ENCODE data around the gene TTC34.

TTC34 gene

DNA sequence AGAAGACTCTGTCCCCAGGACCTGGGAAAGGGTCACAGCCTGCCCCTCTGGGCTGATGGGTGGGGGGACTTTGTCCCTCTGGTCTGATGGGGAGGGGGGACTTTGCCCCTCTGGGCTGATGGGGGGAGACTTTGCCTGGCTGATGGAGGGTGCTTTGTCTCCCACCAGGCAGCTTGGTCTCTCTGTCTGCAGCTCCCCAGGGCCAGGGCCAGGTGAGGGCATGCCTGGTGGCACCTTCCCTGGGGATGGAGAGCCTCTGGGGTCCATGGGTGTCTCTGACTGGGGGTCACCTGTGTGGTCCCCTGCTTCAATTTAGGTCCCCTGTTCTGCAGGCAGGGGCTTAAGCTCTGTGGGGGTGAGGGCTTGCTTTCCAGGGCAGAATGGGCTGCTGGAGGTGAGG, 23.5 kb upstream of the TTC34 start:
- H3K4me2 ChIP-seq (ENCODE audit: insufficient read depth, low read length, poor library complexity, severe bottlenecking), result no peak overlapping the region
- no peak overlapping the region for H2BK5ac ChIP-seq (ENCODE audit: low read length)
- no peak overlapping the region for H3K9ac ChIP-seq (ENCODE audit: low read depth, low read length, poor library complexity)
- no peak overlapping the region for H3K4me3 ChIP-seq (ENCODE audit: low read length in 2 of 2)
- H3K4ac ChIP-seq (ENCODE audit: low read length), result no peak overlapping the region
- H4K8ac ChIP-seq (ENCODE audit: low read depth, low read length), result no peak overlapping the region
- no peak overlapping the region for H2AK5ac ChIP-seq (ENCODE audit: low read depth, low read length)
- no peak overlapping the region for H3K14ac ChIP-seq (ENCODE audit: low read length)
- no peak overlapping the region for H2BK12ac ChIP-seq (ENCODE audit: low read length)
- no peak overlapping the region for H2BK120ac ChIP-seq (ENCODE audit: low read depth, low read length)
- peaks cover 0 to 41% (median 0%) of the 10 kb centered on the region in 3 experiments for H3K27me3 ChIP-seq (ENCODE audit: control insufficient read depth in 3 of 3, insufficient read depth in 3 of 3, low read depth in 1 of 3, low read length in 3 of 3)
- peaks cover 0 to 22% of the 10 kb centered on the region in 2 donors for H3K9me3 ChIP-seq (replicated peaks in 1 of 2; ENCODE audit: control insufficient read depth in 2 of 2, insufficient read depth in 1 of 2, low read depth in 1 of 2, low read length in 2 of 2)
- DNase-seq (ENCODE audit: low spot score), result no peak
- H4K91ac ChIP-seq (ENCODE audit: low read depth, low read length, poor library complexity), result no peak overlapping the region
- H3K18ac ChIP-seq (ENCODE audit: low read length), result peak overlapping the region; percentile 15
- no peak overlapping the region for H3K27ac ChIP-seq (replicated peaks; ENCODE audit: low read length)
- no peak overlapping the region for H2AFZ ChIP-seq (ENCODE audit: low read length)
- no peaks in the 10 kb centered on the region for H3K4me1 ChIP-seq (ENCODE audit: control insufficient read depth in 2 of 2, insufficient read depth in 1 of 2, low read depth in 1 of 2, low read length in 2 of 2)
- H3K36me3 ChIP-seq (replicated peaks in 1 of 2; ENCODE audit: control insufficient read depth in 2 of 2, insufficient read depth in 2 of 2, low read length in 2 of 2), result no peaks in the 10 kb centered on the region
- H3K79me1 ChIP-seq (ENCODE audit: low read depth, low read length), result no peaks in the 10 kb centered on the region
- H3K23ac ChIP-seq (ENCODE audit: low read depth, low read length, poor library complexity), result no peak overlapping the region
- no peak overlapping the region for H2BK15ac ChIP-seq (ENCODE audit: low read length)

- H3K9me3 ChIP-seq (replicated peaks in 1 of 2; ENCODE audit: control insufficient read depth in 2 of 2, insufficient read depth in 1 of 2, low read depth in 1 of 2, low read length in 2 of 2), result peaks cover 0 to 23% of the 10 kb centered on the region in 2 donors
- H4K91ac ChIP-seq (ENCODE audit: low read depth, low read length, poor library complexity), result no peak overlapping the region
- peak overlapping the region; percentile 71 for H3K14ac ChIP-seq (ENCODE audit: low read length)
- H3K9ac ChIP-seq (ENCODE audit: low read depth, low read length, poor library complexity), result no peak overlapping the region
- no peak overlapping the region for H3K23ac ChIP-seq (ENCODE audit: low read depth, low read length, poor library complexity)
- no peak for DNase-seq (ENCODE audit: low spot score)
- H2BK5ac ChIP-seq (ENCODE audit: low read length), result no peak overlapping the region
- peak overlapping the region; percentile 1 for H4K8ac ChIP-seq (ENCODE audit: low read depth, low read length)
- H2BK15ac ChIP-seq (ENCODE audit: low read length), result no peak overlapping the region
- no peaks in the 10 kb centered on the region for H3K4me1 ChIP-seq (ENCODE audit: control insufficient read depth in 2 of 2, insufficient read depth in 1 of 2, low read depth in 1 of 2, low read length in 2 of 2)
- no peak overlapping the region for H2BK12ac ChIP-seq (ENCODE audit: low read length)
- H3K4me2 ChIP-seq (ENCODE audit: insufficient read depth, low read length, poor library complexity, severe bottlenecking), result no peak overlapping the region
- H3K27ac ChIP-seq (replicated peaks; ENCODE audit: low read length), result no peak overlapping the region
- peaks cover 0 to 37% (median 0%) of the 10 kb centered on the region in 3 experiments for H3K27me3 ChIP-seq (ENCODE audit: control insufficient read depth in 3 of 3, insufficient read depth in 3 of 3, low read depth in 1 of 3, low read length in 3 of 3)
- no peak overlapping the region for H3K18ac ChIP-seq (ENCODE audit: low read length)
- H3K36me3 ChIP-seq (replicated peaks in 1 of 2; ENCODE audit: control insufficient read depth in 2 of 2, insufficient read depth in 2 of 2, low read length in 2 of 2), result no peaks in the 10 kb centered on the region
- H2BK120ac ChIP-seq (ENCODE audit: low read depth, low read length), result no peak overlapping the region
- no peak overlapping the region for H3K4me3 ChIP-seq (ENCODE audit: low read length in 2 of 2)
- no CpG with 5 or more reads among the region's 22 CpGs for WGBS, 2 donors (ENCODE audit: extremely low coverage in 2 of 2, insufficient read length in 2 of 2, insufficient replicate concordance in 1 of 2)
- peak overlapping the region; percentile 46 for H2AK5ac ChIP-seq (ENCODE audit: low read depth, low read length)
- H3K4ac ChIP-seq (ENCODE audit: low read length), result no peak overlapping the region
- no peaks in the 10 kb centered on the region for H3K79me1 ChIP-seq (ENCODE audit: low read depth, low read length)
- no peak overlapping the region for H2AFZ ChIP-seq (ENCODE audit: low read length)
Observed at GRCh38 chr1:2823921-2824610, 22.6 kb upstream of the TTC34 start.

DNA sequence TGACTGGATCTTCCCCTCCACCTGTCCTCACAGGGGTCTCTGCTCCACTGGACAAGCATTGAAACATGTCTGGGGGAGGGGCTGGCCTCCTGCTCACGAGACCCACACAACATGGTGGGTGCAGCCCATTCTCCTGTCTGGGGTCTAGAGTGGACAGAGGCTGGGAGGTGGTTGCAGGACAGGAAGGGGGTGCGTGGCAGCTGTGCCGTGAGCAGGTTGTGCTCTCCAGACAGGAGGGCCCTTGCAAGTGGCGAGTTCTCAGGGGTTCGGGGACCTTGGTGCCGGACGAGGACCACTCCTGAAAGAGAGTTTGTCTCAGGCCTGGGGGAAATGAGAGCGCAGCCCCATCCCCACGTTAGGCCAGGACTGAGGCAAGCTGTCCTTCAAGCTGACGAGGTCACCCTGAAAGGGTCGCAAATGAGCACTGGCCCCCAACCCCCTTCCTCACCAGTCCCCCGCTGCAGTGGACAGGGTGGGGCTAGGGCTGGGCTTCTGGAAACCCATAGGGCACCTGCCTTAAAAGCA, 21.2 kb upstream of the TTC34 start:
- Histone ChIP-seq H3K23ac (ENCODE audit: low read depth, low read length, poor library complexity) (no peak overlapping the region), H2AFZ (ENCODE audit: low read length) (no peak overlapping the region), H3K4me2 (ENCODE audit: insufficient read depth, low read length, poor library complexity, severe bottlenecking) (no peak overlapping the region), H2BK120ac (ENCODE audit: low read depth, low read length) (peak overlapping the region; percentile 26), H3K79me1 (ENCODE audit: low read depth, low read length) (no peaks in the 10 kb centered on the region), H4K91ac (ENCODE audit: low read depth, low read length, poor library complexity) (no peak overlapping the region), H3K18ac (ENCODE audit: low read length) (peak overlapping the region; percentile 63), H2AK5ac (ENCODE audit: low read depth, low read length) (peak overlapping the region; percentile 82), H3K14ac (ENCODE audit: low read length) (peak overlapping the region; percentile 72), H3K9me3 (replicated peaks in 1 of 2; ENCODE audit: control insufficient read depth in 2 of 2, insufficient read depth in 1 of 2, low read depth in 1 of 2, low read length in 2 of 2) (peaks cover 0 to 21% of the 10 kb centered on the region in 2 donors), H3K9ac (ENCODE audit: low read depth, low read length, poor library complexity) (no peak overlapping the region), H2BK12ac (ENCODE audit: low read length) (no peak overlapping the region), H4K8ac (ENCODE audit: low read depth, low read length) (no peak overlapping the region), H2BK15ac (ENCODE audit: low read length) (peak overlapping the region; percentile 9), H2BK5ac (ENCODE audit: low read length) (no peak overlapping the region), H3K4me1 (ENCODE audit: control insufficient read depth in 2 of 2, insufficient read depth in 1 of 2, low read depth in 1 of 2, low read length in 2 of 2) (no peaks in the 10 kb centered on the region), H3K4ac (ENCODE audit: low read length) (peak overlapping the region; percentile 12), H3K4me3 (ENCODE audit: low read length in 2 of 2) (no peak overlapping the region), H3K36me3 (replicated peaks in 1 of 2; ENCODE audit: control insufficient read depth in 2 of 2, insufficient read depth in 2 of 2, low read length in 2 of 2) (no peaks in the 10 kb centered on the region), H3K27ac (replicated peaks; ENCODE audit: low read length) (no peak overlapping the region), H3K27me3 (ENCODE audit: control insufficient read depth in 3 of 3, insufficient read depth in 3 of 3, low read depth in 1 of 3, low read length in 3 of 3) (peaks cover 0 to 31% (median 0%) of the 10 kb centered on the region in 3 experiments)
- WGBS, 2 donors (ENCODE audit: extremely low coverage in 2 of 2, insufficient read length in 2 of 2, insufficient replicate concordance in 1 of 2), result no CpG with 5 or more reads among the region's 12 CpGs
- DNase-seq (ENCODE audit: low spot score), result no peak

DNA sequence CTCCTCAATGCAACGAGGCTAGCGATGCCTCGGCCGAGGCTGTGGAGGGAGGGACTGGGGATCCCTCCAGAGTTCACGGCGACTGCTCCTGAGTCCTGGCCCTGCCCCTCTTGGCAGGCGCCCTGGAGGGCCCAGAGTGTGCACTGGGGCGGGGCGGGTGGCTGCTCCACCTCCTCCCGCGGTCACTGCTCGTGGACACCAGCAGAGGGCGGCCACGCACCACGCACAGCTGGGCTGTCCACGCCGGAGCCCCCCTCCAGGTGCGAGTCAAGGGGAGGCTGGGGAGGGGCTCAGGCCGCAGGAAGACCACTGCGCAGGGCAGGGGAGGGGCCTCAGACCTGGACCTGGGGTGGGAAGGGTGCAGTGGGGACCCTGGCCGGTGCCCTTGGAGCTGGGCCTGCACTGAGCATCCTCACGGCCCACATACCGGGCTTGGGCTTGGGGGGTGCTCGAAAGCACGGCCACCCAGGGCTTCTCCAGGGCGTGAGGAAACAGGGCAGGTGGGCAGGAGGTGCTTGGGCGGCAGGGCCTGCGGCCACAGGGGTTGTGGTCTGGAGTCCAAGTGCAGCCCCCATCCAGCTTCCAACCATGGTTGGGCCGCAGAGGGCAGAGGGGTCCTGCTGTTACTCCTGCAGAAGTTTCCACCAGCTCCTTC, 20.6 kb upstream of the TTC34 start:
- H3K14ac ChIP-seq (ENCODE audit: low read length), result no peak overlapping the region
- WGBS, 2 donors (ENCODE audit: extremely low coverage in 2 of 2, insufficient read length in 2 of 2, insufficient replicate concordance in 1 of 2), result no CpG with 5 or more reads among the region's 29 CpGs

More for the DNA sequence above, 20.6 kb upstream of the TTC34 start:
- Histone ChIP-seq H2BK15ac (ENCODE audit: low read length) (peak overlapping the region; percentile 9), H3K36me3 (replicated peaks in 1 of 2; ENCODE audit: control insufficient read depth in 2 of 2, insufficient read depth in 2 of 2, low read length in 2 of 2) (no peaks in the 10 kb centered on the region), H3K23ac (ENCODE audit: low read depth, low read length, poor library complexity) (no peak overlapping the region), H3K4ac (ENCODE audit: low read length) (peak overlapping the region; percentile 71), H2AK5ac (ENCODE audit: low read depth, low read length) (peak overlapping the region; percentile 91), H3K79me1 (ENCODE audit: low read depth, low read length) (no peaks in the 10 kb centered on the region), H4K8ac (ENCODE audit: low read depth, low read length) (no peak overlapping the region), H3K4me1 (ENCODE audit: control insufficient read depth in 2 of 2, insufficient read depth in 1 of 2, low read depth in 1 of 2, low read length in 2 of 2) (no peaks in the 10 kb centered on the region), H3K18ac (ENCODE audit: low read length) (peak overlapping the region; percentile 81), H2BK5ac (ENCODE audit: low read length) (no peak overlapping the region), H3K9ac (ENCODE audit: low read depth, low read length, poor library complexity) (peak overlapping the region; percentile 15), H4K91ac (ENCODE audit: low read depth, low read length, poor library complexity) (no peak overlapping the region), H3K9me3 (replicated peaks in 1 of 2; ENCODE audit: control insufficient read depth in 2 of 2, insufficient read depth in 1 of 2, low read depth in 1 of 2, low read length in 2 of 2) (peaks cover 0 to 16% of the 10 kb centered on the region in 2 donors), H2BK120ac (ENCODE audit: low read depth, low read length) (peak overlapping the region; percentile 26), H3K4me2 (ENCODE audit: insufficient read depth, low read length, poor library complexity, severe bottlenecking) (no peak overlapping the region), H3K27ac (replicated peaks; ENCODE audit: low read length) (no peak overlapping the region), H2AFZ (ENCODE audit: low read length) (no peak overlapping the region), H2BK12ac (ENCODE audit: low read length) (no peak overlapping the region), H3K27me3 (ENCODE audit: control insufficient read depth in 3 of 3, insufficient read depth in 3 of 3, low read depth in 1 of 3, low read length in 3 of 3) (peaks cover 0 to 29% (median 0%) of the 10 kb centered on the region in 3 experiments), H3K4me3 (ENCODE audit: low read length in 2 of 2) (no peak overlapping the region)
- DNase-seq (ENCODE audit: low spot score), result no peak
